B cell (primary cell): ENCODE data around the gene GPAT3. TPM values are rescaled to one million over a fixed set of nuclear protein-coding genes. Genes with fewer than 3 reads are reported as not detected.
"Not testable (repeated sequence)": the region's sequence is repeated elsewhere in the genome, so short reads cannot be mapped to it uniquely, and the experiment has no call there.

Experiments used
- ATAC-seq: fragments of 200-7000 bp; cut with Tn5 transposase; one replicate; pipeline ENCODE4 v1.10.0; 2021; ENCODE audit warnings: low read depth, mild to moderate bottlenecking, moderate number of reproducible peaks, moderate library complexity
- CTCF ChIA-PET: fragments of 350-600 bp; sonication (Branson Sonifier 250); formaldehyde crosslinking; loops from one replicate; lab custom pipeline; 2021; ENCODE audit warnings: antibody characterized with exemption, inconsistent platforms; lab: Charles Lee
- POLR2A ChIA-PET: fragments of 350-600 bp; sonication (Branson Sonifier 250); formaldehyde crosslinking; loops from one replicate; lab custom pipeline; 2021; ENCODE audit warnings: antibody characterized with exemption; lab: Charles Lee
- DNase-seq: peaks from one replicate; pipeline ENCODE4 v3.0.0; 2013
- H2AFZ ChIP-seq: 2 replicates; pipeline ENCODE4 v1.6.1; 2012; ENCODE audit warnings: mild to moderate bottlenecking, low read depth, low read length; ENCODE audit not compliant: insufficient read depth, poor library complexity, severe bottlenecking
- H3K27ac ChIP-seq, 2 donors: 1 replicate in 1 of 2; 2 replicates in 1 of 2; pipeline ENCODE4 v1.5.1; 2012 to 2013; ENCODE audit warnings: low read length in 2 of 2, mild to moderate bottlenecking in 2 of 2, moderate library complexity in 1 of 2
- H3K27me3 ChIP-seq, 4 experiments: fragments of 200-600 bp in 1 of 4; sonication (generic) in 1 of 4; replicated peaks in 1 of 4; 1 replicate in 2 of 4; 2 replicates in 2 of 4; pipeline versions ENCODE4 v1.6.1 to v1.7.0; 2013 to 2016; ENCODE audit warnings: low read length in 3 of 4, mild to moderate bottlenecking in 2 of 4, mixed read lengths in 1 of 4, moderate library complexity in 1 of 4; ENCODE audit not compliant: insufficient read depth in 4 of 4, control insufficient read depth in 3 of 4; ENCODE audit errors: control extremely low read depth in 1 of 4
- H3K36me3 ChIP-seq, 2 experiments: replicated peaks in 1 of 2; 1 replicate in 1 of 2; 2 replicates in 1 of 2; pipeline versions ENCODE4 v1.6.1 to v1.7.1; 2013; ENCODE audit warnings: low read length in 1 of 2; ENCODE audit not compliant: insufficient read depth in 2 of 2, control insufficient read depth in 1 of 2; ENCODE audit errors: control extremely low read depth in 1 of 2, extremely low read depth in 1 of 2
- H3K4me1 ChIP-seq, 2 donors: fragments of 200-600 bp in 1 of 2; sonication (generic) in 1 of 2; 1 replicate in 1 of 2; 2 replicates in 1 of 2; pipeline versions ENCODE4 v1.5.1 to v1.6.1; 2013 to 2017; ENCODE audit warnings: low read length in 2 of 2; ENCODE audit not compliant: control insufficient read depth in 2 of 2, insufficient read depth in 2 of 2
- H3K4me2 ChIP-seq: replicated peaks from 2 replicates; pipeline ENCODE3; 2012; ENCODE audit warnings: mild to moderate bottlenecking, low read depth, low read length; ENCODE audit not compliant: poor library complexity, severe bottlenecking
- H3K4me3 ChIP-seq, 5 experiments: fragments of 200-600 bp in 1 of 5; sonication (generic) in 1 of 5; 1 replicate in 3 of 5; 2 replicates in 2 of 5; pipeline versions ENCODE4 v1.5.1 to v1.7.0; 2011 to 2016; ENCODE audit warnings: low read length in 4 of 5, mild to moderate bottlenecking in 4 of 5, low read depth in 2 of 5, control low read depth in 1 of 5, moderate library complexity in 1 of 5; ENCODE audit not compliant: insufficient read depth in 1 of 5; ENCODE audit errors: control extremely low read depth in 1 of 5, extremely low read depth in 1 of 5
- H3K79me2 ChIP-seq: fragments of 200-600 bp; sonication (generic); one replicate; pipeline ENCODE4 v1.6.0; 2016; ENCODE audit warnings: low read length; ENCODE audit not compliant: control insufficient read depth, insufficient read depth
- H3K9ac ChIP-seq: fragments of 200-600 bp; sonication (generic); 2 replicates; pipeline ENCODE4 v1.6.1; 2017; ENCODE audit warnings: mild to moderate bottlenecking, low read length, moderate library complexity
- H3K9me3 ChIP-seq, 3 donors: one replicate each; pipeline versions ENCODE4 v1.6.1 to v1.7.1; 2013; ENCODE audit warnings: low read length in 2 of 3; ENCODE audit not compliant: control insufficient read depth in 2 of 3, insufficient read depth in 1 of 3; ENCODE audit errors: control extremely low read depth in 1 of 3
- H4K20me1 ChIP-seq: 2 replicates; pipeline ENCODE4 v1.6.0; 2012; ENCODE audit warnings: mild to moderate bottlenecking, low read length; ENCODE audit not compliant: insufficient read depth, control insufficient read depth, poor library complexity, severe bottlenecking
- H3K27ac Mint-ChIP-seq: one replicate; pipeline ENCODE4 v1.8.0; 2021; ENCODE audit warnings: mixed read lengths
- H3K27me3 Mint-ChIP-seq: one replicate; pipeline ENCODE4 v1.8.0; 2021; ENCODE audit warnings: mixed read lengths
- H3K4me1 Mint-ChIP-seq: one replicate; pipeline ENCODE4 v1.8.0; 2021; ENCODE audit warnings: mixed read lengths
- H3K4me3 Mint-ChIP-seq: one replicate; pipeline ENCODE4 v1.8.0; 2021; ENCODE audit warnings: mixed read lengths
- H3K9me3 Mint-ChIP-seq: one replicate; pipeline ENCODE4 v1.8.0; 2022; ENCODE audit warnings: mixed read lengths; ENCODE audit not compliant: insufficient read depth
- EZH2 ChIP-seq: IDR thresholded peaks from 2 replicates; pipeline ENCODE4 v1.6.1; 2012; ENCODE audit warnings: borderline replicate concordance, low read depth, mild to moderate bottlenecking, moderate library complexity, low read length; ENCODE audit not compliant: insufficient read depth, poor library complexity, severe bottlenecking
- WGBS: methylation state at CpG from one replicate; pipeline ENCODE4 v1.1.5; 2013; ENCODE audit warnings: missing lambda C conversion rate; ENCODE audit not compliant: insufficient coverage; 5-methylcytosine and 5-hydroxymethylcytosine counted together
- intact Hi-C: fragments of 100-400 bp; cut with micrococcal nuclease; formaldehyde crosslinking; loops from one replicate; pipeline ENCODE4 v1.10.0; 2022
- polyA plus RNA-seq: library from polyadenylated mRNA; depleted of rRNA; stranded (reverse); fragments of >200 nt; gene quantifications from 2 replicates; pipeline ENCODE4 v1.2.3, GENCODE V29; 2012
- total RNA-seq, 2 donors: library from RNA; stranded (reverse); fragments of 120-200 nt in 1 of 2; gene quantifications; 1 replicate in 1 of 2; 2 replicates in 1 of 2; pipeline versions ENCODE4 v1.2.3 to v1.2.4, GENCODE V29; 2013 to 2022
- TF ChIP-seq, protein P1 (sequence below): fragments of 200-600 bp; IDR thresholded peaks from one replicate; pipeline ENCODE4 v1.8.0; 2022; ENCODE audit warnings: antibody characterized with exemption, mild to moderate bottlenecking

The GPAT3 gene
- total and polyA plus RNA-seq, 2 donors (not counting 1 experiment from before 2014, with no cell fraction given), result 0.06 to 0.89 TPM

GRCh38 chr4:83496085-83496917 lies 39.6 kb upstream of the GPAT3 start:
- H3K9me3 Mint-ChIP-seq, H2AFZ ChIP-seq, H3K9ac ChIP-seq, H3K4me3 Mint-ChIP-seq, POLR2A ChIA-PET, H3K27ac ChIP-seq, H3K4me3 ChIP-seq, H3K27me3 Mint-ChIP-seq, H3K36me3 ChIP-seq, H4K20me1 ChIP-seq, ATAC-seq, H3K27me3 ChIP-seq, H3K9me3 ChIP-seq, DNase-seq, H3K27ac Mint-ChIP-seq, H3K4me1 ChIP-seq, H3K4me2 ChIP-seq, H3K79me2 ChIP-seq, H3K4me1 Mint-ChIP-seq: not testable (repeated sequence)
- intact Hi-C loops, result loop anchor here (5.0 kb wide), 1 partner anchor 41 kb away; the partner anchor contains the start of gene GPAT3
- 95% methylated on average over 6 of the region's 8 CpGs for WGBS
- CTCF ChIA-PET, result interaction anchor here (0.9 to 2.1 kb wide), 3 partner anchors 10 to 149 kb away, joined by 3 to 7 read pairs (median 5); no protein-coding TSS in a partner anchor

DNA sequence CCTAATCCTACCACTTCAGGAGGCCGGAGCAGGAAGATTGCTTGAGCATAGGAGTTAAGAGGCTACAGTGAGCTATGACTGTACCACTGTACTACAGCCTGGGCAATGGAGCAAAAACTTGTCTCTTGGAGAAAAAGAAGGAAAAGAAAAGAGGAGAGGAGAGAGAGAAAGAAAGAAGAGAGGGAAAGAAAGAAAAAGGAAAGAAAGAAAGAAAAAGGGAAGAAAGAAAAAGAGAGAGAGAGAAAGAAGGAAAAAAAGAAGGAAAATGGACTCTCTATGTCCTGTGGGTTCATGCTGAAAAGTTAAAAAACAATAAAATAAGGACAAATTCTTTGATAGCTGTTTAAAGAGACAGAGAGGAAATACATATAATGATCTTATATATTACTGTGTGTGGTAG lies 37.7 kb upstream of the GPAT3 start:
- no peak overlapping the region for H2AFZ ChIP-seq
- ChIA-PET POLR2A (no interaction called here), CTCF (interaction anchor here (1.3 to 1.4 kb wide), 2 partner anchors 8 to 9 kb away, joined by 5 to 6 read pairs; no protein-coding TSS in a partner anchor)
- H3K9me3 Mint-ChIP-seq, result no peaks in the 10 kb centered on the region
- DNase-seq, result no peak
- no peak overlapping the region for H3K4me2 ChIP-seq
- no peaks in the 10 kb centered on the region for H3K4me1 ChIP-seq
- no peaks in the 10 kb centered on the region for H3K4me1 Mint-ChIP-seq
- no peaks in the 10 kb centered on the region for H3K9me3 ChIP-seq
- no peaks in the 10 kb centered on the region for H3K79me2 ChIP-seq
- no peaks in the 10 kb centered on the region for H3K36me3 ChIP-seq
- no peak overlapping the region for H3K27ac ChIP-seq
- ATAC-seq, result no peak
- intact Hi-C loops, result loop anchor here (5.0 kb wide), 1 partner anchor 39 kb away; the partner anchor contains the start of gene GPAT3
- H4K20me1 ChIP-seq, result no peaks in the 10 kb centered on the region
- H3K4me3 Mint-ChIP-seq, result no peak overlapping the region
- no peaks in the 10 kb centered on the region for H3K27me3 Mint-ChIP-seq
- no peaks in the 10 kb centered on the region for H3K27me3 ChIP-seq
- no CpG with 5 or more reads among the region's 1 CpG for WGBS
- no peak overlapping the region for H3K27ac Mint-ChIP-seq
- H3K4me3 ChIP-seq, result no peak overlapping the region
- H3K9ac ChIP-seq, result no peak overlapping the region
- TF ChIP-seq, protein P1, sequence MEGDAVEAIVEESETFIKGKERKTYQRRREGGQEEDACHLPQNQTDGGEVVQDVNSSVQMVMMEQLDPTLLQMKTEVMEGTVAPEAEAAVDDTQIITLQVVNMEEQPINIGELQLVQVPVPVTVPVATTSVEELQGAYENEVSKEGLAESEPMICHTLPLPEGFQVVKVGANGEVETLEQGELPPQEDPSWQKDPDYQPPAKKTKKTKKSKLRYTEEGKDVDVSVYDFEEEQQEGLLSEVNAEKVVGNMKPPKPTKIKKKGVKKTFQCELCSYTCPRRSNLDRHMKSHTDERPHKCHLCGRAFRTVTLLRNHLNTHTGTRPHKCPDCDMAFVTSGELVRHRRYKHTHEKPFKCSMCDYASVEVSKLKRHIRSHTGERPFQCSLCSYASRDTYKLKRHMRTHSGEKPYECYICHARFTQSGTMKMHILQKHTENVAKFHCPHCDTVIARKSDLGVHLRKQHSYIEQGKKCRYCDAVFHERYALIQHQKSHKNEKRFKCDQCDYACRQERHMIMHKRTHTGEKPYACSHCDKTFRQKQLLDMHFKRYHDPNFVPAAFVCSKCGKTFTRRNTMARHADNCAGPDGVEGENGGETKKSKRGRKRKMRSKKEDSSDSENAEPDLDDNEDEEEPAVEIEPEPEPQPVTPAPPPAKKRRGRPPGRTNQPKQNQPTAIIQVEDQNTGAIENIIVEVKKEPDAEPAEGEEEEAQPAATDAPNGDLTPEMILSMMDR, result no peak
- TF ChIP-seq EZH2, result no peak

- H3K27me3 Mint-ChIP-seq, H3K27me3 ChIP-seq, H3K9ac ChIP-seq, H2AFZ ChIP-seq, H3K4me3 ChIP-seq, H3K79me2 ChIP-seq, ATAC-seq, H3K4me1 ChIP-seq, H3K9me3 Mint-ChIP-seq, H3K4me1 Mint-ChIP-seq, H3K27ac ChIP-seq, H3K4me2 ChIP-seq, intact Hi-C loops, DNase-seq, POLR2A ChIA-PET, H4K20me1 ChIP-seq, H3K36me3 ChIP-seq, CTCF ChIA-PET, H3K9me3 ChIP-seq, H3K27ac Mint-ChIP-seq, H3K4me3 Mint-ChIP-seq: not testable (repeated sequence)
- 100% methylated on average over 1 of the region's 3 CpGs for WGBS
Measured at GRCh38 chr4:83501671-83502070, 34.2 kb upstream of the GPAT3 start.
